ENCODE results near the gene BHLHE23. TPM values are rescaled to one million over a fixed set of nuclear protein-coding genes. Genes with fewer than 3 reads are reported as not detected.

Gene BHLHE23
- total RNA-seq, 1 donor from 2014 or later, result not detected

- ATAC-seq (no peak), DNase-seq (ENCODE audit: low spot score) (no peak)
- intact Hi-C loops (cut with DNase I), result no loop called here
Observed at GRCh38 chr20:63014710-63015109, 7.9 kb upstream of the BHLHE23 start.

- intact Hi-C loops (cut with DNase I), result no loop called here
- ATAC-seq, result no peak
- no peak for DNase-seq (ENCODE audit: low spot score)
Observed at GRCh38 chr20:63014287-63014686, 7.5 kb upstream of the BHLHE23 start.

GRCh38 chr20:63013207-63013606, 6.4 kb upstream of the BHLHE23 start:
- ATAC-seq (no peak), DNase-seq (ENCODE audit: low spot score) (no peak)
- intact Hi-C loops (cut with DNase I), result no loop called here

- intact Hi-C loops (cut with DNase I), result no loop called here
- no peak for DNase-seq (ENCODE audit: low spot score)
- ATAC-seq, result no peak
Observed at GRCh38 chr20:63011798-63012197, 5.0 kb upstream of the BHLHE23 start.

GRCh38 chr20:63009988-63010769, 3.4 kb upstream of the BHLHE23 start:
- intact Hi-C loops (cut with DNase I), result loop anchor here (2.0 to 5.0 kb wide), 2 partner anchors 37 to 108 kb away; no protein-coding TSS in a partner anchor
- no peak for ATAC-seq

GRCh38 chr20:63009045-63009961, 2.5 kb upstream of the BHLHE23 start:
- ATAC-seq, result peak; percentile 92
- peak; percentile 87 for DNase-seq (ENCODE audit: low spot score)
- intact Hi-C loops (cut with DNase I), result loop anchor here (2.0 to 5.0 kb wide), 2 partner anchors 37 to 107 kb away; no protein-coding TSS in a partner anchor

More at GRCh38 chr20:63009988-63010769, 3.4 kb upstream of the BHLHE23 start:
- DNase-seq (ENCODE audit: low spot score), result no peak

- DNase-seq (ENCODE audit: low spot score), result no peak
- ATAC-seq, result no peak
- intact Hi-C loops (cut with DNase I), result loop anchor here (2.0 to 5.0 kb wide), 2 partner anchors 36 to 106 kb away; no protein-coding TSS in a partner anchor
Observed at GRCh38 chr20:63008541-63009044, 1.8 kb upstream of the BHLHE23 start.

GRCh38 chr20:63007646-63008488, 1.1 kb upstream of the BHLHE23 start:
- ATAC-seq (peak; percentile 25), DNase-seq (ENCODE audit: low spot score) (no peak)
- intact Hi-C loops (cut with DNase I), result loop anchor here (2.0 to 5.0 kb wide), 2 partner anchors 35 to 106 kb away; no protein-coding TSS in a partner anchor

GRCh38 chr20:63007360-63007645, 539 bp upstream of the BHLHE23 start:
- DNase-seq (ENCODE audit: low spot score) (no peak), ATAC-seq (no peak)
- intact Hi-C loops (cut with DNase I), result loop anchor here (5.0 kb wide), 1 partner anchor 105 kb away; no protein-coding TSS in a partner anchor

GRCh38 chr20:63005862-63006539, 763 bp downstream of the BHLHE23 start:
- ATAC-seq, result no peak
- intact Hi-C loops (cut with DNase I), result loop anchor here (5.0 kb wide), 1 partner anchor 104 kb away; no protein-coding TSS in a partner anchor

GRCh38 chr20:63005365-63005861, 1.4 kb downstream of the BHLHE23 start:
- ATAC-seq (no peak), DNase-seq (ENCODE audit: low spot score) (no peak)
- intact Hi-C loops (cut with DNase I), result loop anchor here (5.0 kb wide), 1 partner anchor 103 kb away; no protein-coding TSS in a partner anchor

More at GRCh38 chr20:63005862-63006539, 763 bp downstream of the BHLHE23 start:
- no peak for DNase-seq (ENCODE audit: low spot score)

- ATAC-seq (no peak), DNase-seq (ENCODE audit: low spot score) (no peak)
- intact Hi-C loops (cut with DNase I), result loop anchor here (5.0 kb wide), 1 partner anchor 102 kb away; no protein-coding TSS in a partner anchor
Observed at GRCh38 chr20:63004607-63005364, 2.0 kb downstream of the BHLHE23 start.

GRCh38 chr20:63003546-63003945, 3.2 kb downstream of the BHLHE23 start:
- ATAC-seq, result no peak
- intact Hi-C loops (cut with DNase I), result no loop called here
- DNase-seq (ENCODE audit: low spot score), result no peak

GRCh38 chr20:63002511-63002910, 4.3 kb downstream of the BHLHE23 start:
- DNase-seq (ENCODE audit: low spot score), result no peak
- intact Hi-C loops (cut with DNase I), result no loop called here
- no peak for ATAC-seq

- intact Hi-C loops (cut with DNase I), result no loop called here
- no peak for DNase-seq (ENCODE audit: low spot score)
Observed at GRCh38 chr20:63000958-63001357, 5.8 kb downstream of the BHLHE23 start.

GRCh38 chr20:63000036-63000435, 6.7 kb downstream of the BHLHE23 start:
- DNase-seq (ENCODE audit: low spot score) (no peak), ATAC-seq (no peak)
- intact Hi-C loops (cut with DNase I), result no loop called here

More at GRCh38 chr20:63000958-63001357, 5.8 kb downstream of the BHLHE23 start:
- ATAC-seq, result no peak

- DNase-seq (ENCODE audit: low spot score), result no peak
- intact Hi-C loops (cut with DNase I), result no loop called here
- ATAC-seq, result no peak
Observed at GRCh38 chr20:62999580-62999979, 7.2 kb downstream of the BHLHE23 start.
